Left lobe of liver (tissue), 1 donor: Measurements from ENCODE around the gene NAA30. TPM values are rescaled to one million over a fixed set of nuclear protein-coding genes. Genes with fewer than 3 reads are reported as not detected.

Experiments
- total RNA-seq: library from RNA; stranded (reverse); gene quantifications from one replicate; pipeline ENCODE4 v1.2.1, GENCODE V29; 2021
- donor health status: DM: no; HTN: yes; CAD: no.

The NAA30 gene
- total RNA-seq, 1 donor from 2014 or later, result 9.0 TPM

Other genes with a start within 250 kb of the NAA30 start
- gene EXOC5, start 121.7 kb upstream of the NAA30 start, total RNA-seq, result 21.6 TPM
- 20.2 TPM for gene AP5M1, start 121.6 kb upstream of the NAA30 start, total RNA-seq
- 27.4 TPM for gene CCDC198, start 103.3 kb downstream of the NAA30 start, total RNA-seq